ENCODE measurements around the gene MGAT4A. TPM values are rescaled to one million over a fixed set of nuclear protein-coding genes. Genes with fewer than 3 reads are reported as not detected.

MGAT4A gene
- total RNA-seq, 8 experiments from 2014 or later, result 0.87 to 52.7 (median 14.8) TPM

DNA sequence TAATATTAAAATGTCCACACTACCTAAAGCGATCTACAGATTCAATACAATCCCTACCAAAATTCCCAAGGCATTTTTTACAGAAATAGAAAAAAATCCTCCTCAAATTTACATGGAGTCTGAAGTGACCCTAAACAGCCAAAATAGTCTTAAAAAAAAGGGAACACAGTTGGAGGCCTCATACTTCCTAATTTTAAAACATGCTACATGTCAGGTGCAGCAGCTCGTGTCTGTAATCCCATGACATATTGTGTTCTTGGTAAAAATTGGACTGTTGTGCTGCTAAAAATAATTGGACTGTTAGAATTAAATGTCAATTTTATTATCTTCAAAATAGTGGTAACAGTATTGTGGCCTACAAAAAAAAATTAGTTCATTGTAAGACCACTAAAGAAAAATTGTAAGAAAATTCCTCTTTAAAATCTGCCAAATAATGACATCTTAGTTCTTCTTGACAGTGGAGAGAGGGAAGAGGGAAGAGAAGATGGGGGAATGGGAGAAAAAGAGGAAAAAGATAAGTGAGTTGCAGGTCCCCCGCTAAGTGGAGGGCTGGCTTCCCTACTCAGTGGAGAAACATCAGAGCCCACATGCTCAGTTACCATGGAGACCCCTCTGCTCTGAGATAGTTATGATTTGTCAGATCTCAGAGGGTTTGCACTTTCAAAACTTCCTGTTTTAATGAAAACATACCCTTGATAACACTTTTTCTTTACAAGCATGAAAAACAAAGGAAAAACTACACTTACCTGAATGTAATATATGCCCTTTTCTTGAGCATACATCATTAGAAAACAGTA lies 76.0 kb downstream of the MGAT4A start:
- in situ Hi-C loops (cut with MboI; ENCODE audit: low pct_unique_long_range_greater_than_20kb in 2 of 9, low sequenced_read_pairs in 9 of 9, unreplicated experiment in 9 of 9), result loop anchor here in 7 of 9 experiments (5.0 to 25.0 kb wide), 2 partner anchors 182 kb away; no protein-coding TSS in a partner anchor
- ATAC-seq (replicated peaks in 6 of 8), result no peak
- Histone ChIP-seq H3K4me3 (no peak overlapping the region), H3K4me1 (replicated peaks in 1 of 2) (no peaks in the 10 kb centered on the region), H3K27ac (no peak overlapping the region)
- 83 to 100% (median 96%) methylated on average over 1 to 3 of the region's 3 CpGs for WGBS, 10 experiments

DNA sequence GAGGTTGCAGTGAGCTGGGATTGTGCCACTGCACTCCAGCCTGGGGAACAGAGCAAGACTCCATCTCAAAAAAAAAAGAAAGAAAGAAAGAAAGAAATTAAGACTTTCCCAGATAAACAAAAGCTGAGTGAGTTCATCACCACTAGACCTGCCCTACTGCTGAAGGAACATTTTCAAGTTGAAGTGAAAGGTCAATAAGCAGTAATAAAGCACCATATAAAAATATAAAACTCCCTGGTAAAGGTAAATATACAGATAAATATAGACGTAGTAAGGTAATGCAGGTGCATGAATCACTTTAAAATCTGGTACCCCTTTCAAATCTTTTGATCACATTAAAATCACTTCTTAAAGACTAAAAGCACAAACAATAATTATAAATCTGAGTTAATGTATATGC lies 79.9 kb downstream of the MGAT4A start:
- WGBS, 10 experiments, result 13 to 100% (median 79%) methylated on average over 1 of the region's 1 CpG; no CpG with 5 or more reads in 3 of the 10 experiments
- no peak for ATAC-seq (replicated peaks in 6 of 8)
- Histone ChIP-seq H3K4me1 (replicated peaks in 1 of 2) (peaks cover 0 to 3% of the 10 kb centered on the region in 2 donors), H3K27ac (no peak overlapping the region), H3K4me3 (no peak overlapping the region)
- in situ Hi-C loops (cut with MboI; ENCODE audit: low pct_unique_long_range_greater_than_20kb in 2 of 9, low sequenced_read_pairs in 9 of 9, unreplicated experiment in 9 of 9), result loop anchor here in 7 of 9 experiments (5.0 to 25.0 kb wide), 2 partner anchors 186 kb away; no protein-coding TSS in a partner anchor

DNA sequence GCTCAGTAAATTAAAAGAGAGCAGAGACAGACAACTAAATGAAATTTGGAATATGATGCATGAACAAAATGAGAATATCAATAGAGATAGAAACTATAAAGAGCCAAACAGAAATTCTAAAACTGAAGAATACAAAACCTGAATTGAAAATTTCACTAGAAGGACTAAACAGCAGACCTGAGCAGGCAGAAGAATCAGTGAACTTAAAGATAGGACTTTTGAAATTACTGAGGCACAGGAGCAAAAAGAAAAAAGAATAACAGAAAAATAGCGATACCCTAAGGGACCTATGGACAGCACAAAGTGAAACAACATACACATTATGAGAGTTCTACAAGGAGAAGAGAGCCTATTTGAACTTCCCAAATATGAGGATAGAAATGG lies 80.9 kb downstream of the MGAT4A start:
- ATAC-seq (replicated peaks in 6 of 8), result no peak
- in situ Hi-C loops (cut with MboI; ENCODE audit: low pct_unique_long_range_greater_than_20kb in 2 of 9, low sequenced_read_pairs in 9 of 9, unreplicated experiment in 9 of 9), result loop anchor here (5.0 to 25.0 kb wide), 5 partner anchors 185 to 415 kb away; no protein-coding TSS in a partner anchor
- Histone ChIP-seq H3K27ac (no peak overlapping the region), H3K4me1 (replicated peaks in 1 of 2) (peaks cover 0 to 3% of the 10 kb centered on the region in 2 donors), H3K4me3 (no peak overlapping the region)
- WGBS, 10 experiments, result 0 to 100% (median 89%) methylated on average over 1 of the region's 1 CpG; no CpG with 5 or more reads in 1 of the 10 experiments

DNA sequence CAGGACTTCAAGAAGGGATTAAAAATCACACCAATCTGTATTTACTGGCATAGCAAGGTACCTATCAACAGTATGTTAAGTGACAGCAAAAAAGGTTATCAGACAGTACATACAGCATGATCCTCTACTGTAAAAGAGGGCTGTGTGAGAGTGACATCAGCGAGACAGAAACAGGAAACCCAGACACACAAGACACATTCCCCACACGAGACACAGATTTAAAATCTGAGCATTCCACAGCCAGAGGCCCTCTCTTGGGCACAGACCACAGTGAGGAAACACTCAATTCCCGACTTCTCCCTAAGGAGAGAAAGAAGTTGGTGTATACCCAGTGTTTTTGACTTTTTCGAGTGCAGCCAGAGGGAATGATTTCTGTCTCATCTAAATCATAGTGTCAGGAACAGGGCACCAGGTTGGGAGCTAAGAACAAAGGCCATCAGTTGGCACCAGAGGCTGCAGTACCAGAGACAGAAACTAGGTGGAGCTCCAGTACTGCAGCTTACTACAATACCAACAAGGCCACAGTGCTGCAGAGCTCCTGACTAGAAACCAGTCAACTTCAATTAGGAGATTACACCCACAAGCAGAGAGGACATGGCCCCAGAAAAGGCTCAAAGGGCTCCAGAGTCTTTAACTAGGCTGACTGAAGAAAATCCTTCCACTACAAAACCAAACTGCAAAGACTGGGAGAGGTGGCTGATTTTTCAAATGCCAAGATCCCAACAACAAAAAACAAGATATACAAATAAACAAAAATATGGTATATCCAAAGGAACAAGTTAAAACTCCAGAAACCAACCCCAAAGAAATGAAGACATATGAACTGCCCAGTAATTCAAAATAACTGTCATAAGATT lies 81.6 kb downstream of the MGAT4A start:
- peak; percentile 80 to 98 (median 92) for ATAC-seq (replicated peaks in 6 of 8)
- Histone ChIP-seq H3K4me3 (no peak overlapping the region), H3K27ac (no peak overlapping the region), H3K4me1 (replicated peaks in 1 of 2) (peaks cover 0 to 3% of the 10 kb centered on the region in 2 donors)
- in situ Hi-C loops (cut with MboI; ENCODE audit: low pct_unique_long_range_greater_than_20kb in 2 of 9, low sequenced_read_pairs in 9 of 9, unreplicated experiment in 9 of 9), result loop anchor here in 5 of 9 experiments (10.0 to 25.0 kb wide), 3 partner anchors 185 to 415 kb away; no protein-coding TSS in a partner anchor
- 0 to 63% (median 33%) methylated on average over 1 to 4 of the region's 4 CpGs; no CpG with 5 or more reads in 1 of the 10 experiments for WGBS, 10 experiments

DNA sequence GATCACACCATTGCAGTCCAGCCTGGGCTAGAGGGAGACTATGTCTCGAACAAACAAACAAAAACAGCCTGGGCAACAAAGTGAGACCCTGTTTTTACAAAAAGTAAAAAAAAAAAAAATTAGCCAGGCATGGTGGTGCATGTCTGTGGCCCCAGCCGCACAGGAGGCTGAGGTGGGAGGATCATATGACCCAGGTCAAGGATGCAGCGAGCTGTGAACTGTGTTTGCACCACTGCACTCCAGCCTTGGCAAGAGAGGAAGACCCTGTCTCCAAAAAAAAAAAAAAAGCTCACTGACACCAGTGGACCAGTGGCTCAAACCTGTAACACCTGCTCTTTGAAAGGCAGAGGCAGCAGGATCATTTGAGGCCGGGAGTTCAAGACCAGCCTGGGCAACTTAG lies 82.5 kb downstream of the MGAT4A start:
- no peak for ATAC-seq (replicated peaks in 6 of 8)
- Histone ChIP-seq H3K27ac (no peak overlapping the region), H3K4me1 (replicated peaks in 1 of 2) (peaks cover 0 to 3% of the 10 kb centered on the region in 2 donors), H3K4me3 (no peak overlapping the region)
- 42 to 100% (median 94%) methylated on average over 1 to 4 of the region's 4 CpGs; no CpG with 5 or more reads in 2 of the 10 experiments for WGBS, 10 experiments
- in situ Hi-C loops (cut with MboI; ENCODE audit: low pct_unique_long_range_greater_than_20kb in 2 of 9, low sequenced_read_pairs in 9 of 9, unreplicated experiment in 9 of 9), result loop anchor here in 5 of 9 experiments (10.0 to 25.0 kb wide), 3 partner anchors 186 to 416 kb away; no protein-coding TSS in a partner anchor

DNA sequence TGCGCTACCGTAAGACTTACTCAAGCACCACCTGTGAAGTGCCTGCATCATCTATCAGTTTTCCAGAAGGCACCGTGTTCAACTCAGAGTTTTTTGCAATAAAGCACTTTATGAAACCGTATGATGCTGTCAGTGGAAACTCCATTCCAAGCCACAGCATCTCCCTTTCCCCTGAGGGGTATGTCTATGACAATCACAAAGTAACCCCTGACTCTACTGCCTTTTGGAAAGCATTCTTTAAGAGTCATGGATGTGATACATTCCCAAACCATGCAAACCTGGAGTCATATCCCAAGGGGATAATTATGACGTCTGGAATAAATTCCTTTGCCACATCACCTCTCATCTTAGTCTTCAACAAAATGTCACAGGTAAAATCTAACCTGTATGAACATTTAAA lies 83.3 kb downstream of the MGAT4A start:
- H3K4me1 ChIP-seq (replicated peaks in 1 of 2), result peaks cover 0 to 3% of the 10 kb centered on the region in 2 donors
- no peak for ATAC-seq (replicated peaks in 6 of 8)
- 17 to 100% (median 77%) methylated on average over 1 to 5 of the region's 5 CpGs; no CpG with 5 or more reads in 2 of the 10 experiments for WGBS, 10 experiments
- in situ Hi-C loops (cut with MboI; ENCODE audit: low pct_unique_long_range_greater_than_20kb in 2 of 9, low sequenced_read_pairs in 9 of 9, unreplicated experiment in 9 of 9), result loop anchor here in 5 of 9 experiments (10.0 to 25.0 kb wide), 3 partner anchors 187 to 417 kb away; no protein-coding TSS in a partner anchor
- no peak overlapping the region for H3K4me3 ChIP-seq
- H3K27ac ChIP-seq, result no peak overlapping the region

DNA sequence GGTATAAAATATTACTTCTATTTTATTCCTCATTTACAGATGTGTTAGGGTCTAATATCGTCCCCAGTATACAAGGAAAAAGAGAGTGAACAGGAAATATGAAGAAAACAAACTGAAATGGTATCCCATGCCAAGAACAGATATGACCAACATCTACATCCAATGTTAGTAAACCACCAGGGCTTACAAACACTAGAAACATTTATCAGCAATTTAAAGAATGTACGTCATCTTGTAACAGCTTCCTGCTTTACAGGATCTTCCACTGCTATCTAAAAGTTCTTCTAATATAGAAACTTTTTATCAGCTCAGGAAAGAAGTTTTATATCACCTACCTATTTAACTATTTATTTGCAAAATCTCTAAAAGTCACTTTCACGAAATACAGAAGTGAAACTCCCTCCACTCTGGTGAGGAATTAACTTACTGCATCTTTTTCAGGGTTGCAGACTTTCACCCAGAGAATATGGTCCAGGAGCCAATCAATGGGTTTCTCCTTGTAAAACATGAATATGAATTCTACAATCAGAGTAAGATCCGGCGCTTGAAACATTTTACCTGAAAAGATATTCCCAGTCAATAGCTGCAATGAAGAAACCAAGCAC lies 87.3 kb downstream of the MGAT4A start:
- ATAC-seq (replicated peaks in 6 of 8), result no peak
- in situ Hi-C loops (cut with MboI; ENCODE audit: low pct_unique_long_range_greater_than_20kb in 2 of 9, low sequenced_read_pairs in 9 of 9, unreplicated experiment in 9 of 9), result loop anchor here in 5 of 9 experiments (10.0 to 25.0 kb wide), 3 partner anchors 191 to 421 kb away; no protein-coding TSS in a partner anchor
- Histone ChIP-seq H3K27ac (no peak overlapping the region), H3K4me1 (replicated peaks in 1 of 2) (no peaks in the 10 kb centered on the region), H3K4me3 (no peak overlapping the region)
- 58 to 100% (median 79%) methylated on average over 4 to 5 of the region's 5 CpGs; no CpG with 5 or more reads in 2 of the 10 experiments for whole genome bisulfite sequencing, 10 experiments

DNA sequence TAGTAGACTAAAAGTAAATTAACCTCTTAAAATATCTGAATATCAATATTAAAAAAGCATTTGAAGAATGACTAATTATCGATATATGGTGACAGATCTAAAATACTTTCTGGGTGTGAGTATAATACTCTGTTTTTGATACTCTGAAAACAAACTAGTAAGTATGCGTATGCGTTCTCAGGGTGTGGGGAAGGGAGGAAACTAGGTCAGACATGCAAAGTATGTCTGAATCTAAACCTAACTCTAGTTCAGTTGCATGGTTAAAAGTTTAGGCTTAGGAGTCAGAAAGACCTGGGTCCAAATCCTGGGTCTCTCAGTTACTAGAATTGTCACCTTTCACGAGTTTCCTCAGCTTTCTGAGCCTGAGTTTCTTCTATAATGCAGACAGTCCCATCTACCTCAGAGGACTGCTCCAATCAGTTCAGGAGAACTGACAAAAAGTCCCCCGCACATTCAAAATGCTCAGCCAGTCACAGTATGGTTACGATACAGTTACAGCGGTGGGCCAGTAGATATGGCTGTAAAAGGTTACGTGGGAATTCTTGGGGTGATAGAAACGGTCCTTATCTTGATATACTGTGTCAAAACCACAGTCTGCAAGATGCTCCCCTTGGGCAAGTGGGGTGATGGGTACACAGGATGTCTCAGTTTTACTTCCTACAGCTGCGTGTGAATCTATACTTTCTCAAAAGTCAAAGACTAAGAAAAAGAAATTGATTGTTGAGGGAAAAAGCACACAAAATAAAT lies 93.4 kb downstream of the MGAT4A start:
- ATAC-seq (replicated peaks in 6 of 8), result peak in 2 of 8 experiments; percentile 14 to 37
- H3K4me3 ChIP-seq, result no peak overlapping the region
- in situ Hi-C loops (cut with MboI; ENCODE audit: low pct_unique_long_range_greater_than_20kb in 2 of 9, low sequenced_read_pairs in 9 of 9, unreplicated experiment in 9 of 9), result loop anchor here in 4 of 9 experiments (25.0 kb wide), 1 partner anchor 425 kb away; no protein-coding TSS in a partner anchor
- H3K4me1 ChIP-seq (replicated peaks in 1 of 2), result no peaks in the 10 kb centered on the region
- 29 to 93% (median 82%) methylated on average over 1 to 10 of the region's 10 CpGs for WGBS, 10 experiments
- no peak overlapping the region for H3K27ac ChIP-seq

DNA sequence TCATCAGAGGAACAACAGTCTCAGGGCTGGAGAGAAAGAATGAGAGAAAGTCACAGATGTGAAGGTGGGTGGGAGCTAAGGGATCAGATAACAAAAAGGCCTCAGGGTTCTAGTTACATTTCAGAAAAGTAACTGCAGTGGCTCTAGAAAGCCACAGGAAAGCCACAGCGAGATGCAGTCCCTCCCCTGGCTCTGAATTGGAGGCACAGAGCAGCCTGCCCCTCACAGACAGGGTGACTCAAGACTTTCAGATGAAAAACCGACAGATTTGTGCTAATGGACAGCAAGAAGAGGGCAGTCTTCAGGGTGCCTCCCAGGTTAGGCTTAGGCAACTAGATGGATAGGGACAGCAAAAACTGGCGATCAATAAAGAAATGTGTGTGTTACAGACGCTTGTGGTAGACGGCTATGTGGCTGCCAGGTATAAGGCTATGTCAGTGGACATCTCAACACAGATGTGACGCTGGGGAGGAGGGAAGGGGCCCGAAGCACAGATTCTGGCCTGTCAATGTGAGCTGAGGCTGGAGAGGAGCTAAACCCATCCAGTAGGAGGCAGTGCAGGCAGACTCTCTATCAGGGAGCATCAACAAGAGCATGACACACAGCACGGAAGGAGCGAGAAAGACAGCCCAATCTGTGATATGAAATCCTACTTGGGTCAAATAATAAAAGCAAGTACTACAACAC lies 96.4 kb downstream of the MGAT4A start:
- Histone ChIP-seq H3K4me3 (no peak overlapping the region), H3K4me1 (replicated peaks in 1 of 2) (no peaks in the 10 kb centered on the region), H3K27ac (no peak overlapping the region)
- in situ Hi-C loops (cut with MboI; ENCODE audit: low pct_unique_long_range_greater_than_20kb in 2 of 9, low sequenced_read_pairs in 9 of 9, unreplicated experiment in 9 of 9), result loop anchor here in 4 of 9 experiments (25.0 kb wide), 1 partner anchor 428 kb away; no protein-coding TSS in a partner anchor
- WGBS, 10 experiments, result 44 to 100% (median 78%) methylated on average over 1 to 6 of the region's 9 CpGs; no CpG with 5 or more reads in 2 of the 10 experiments
- ATAC-seq (replicated peaks in 6 of 8), result peak in 3 of 8 experiments; percentile 61 to 87 (median 86)

DNA sequence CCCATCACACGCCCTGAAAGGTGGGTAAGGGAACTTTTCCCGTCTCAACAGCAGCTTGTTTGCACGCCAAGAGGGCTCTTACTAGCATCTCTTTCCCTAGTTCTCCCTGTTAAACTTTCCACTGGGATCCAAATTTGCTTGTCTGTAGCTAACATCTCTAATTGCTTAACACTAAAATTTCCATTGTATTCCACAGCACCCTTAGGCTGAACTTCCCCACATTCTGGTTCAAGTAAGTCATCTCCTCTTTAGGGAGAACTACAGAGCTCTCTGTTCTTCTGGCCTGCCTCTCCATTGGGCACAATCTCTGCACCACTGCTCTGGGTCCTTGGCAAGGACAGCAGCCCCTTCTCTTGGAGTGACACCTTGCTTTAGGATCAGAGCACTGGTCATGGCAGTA lies 98.6 kb downstream of the MGAT4A start:
- WGBS, 10 experiments, result 33 to 100% (median 82%) methylated on average over 1 to 3 of the region's 3 CpGs; no CpG with 5 or more reads in 5 of the 10 experiments
- in situ Hi-C loops (cut with MboI; ENCODE audit: low pct_unique_long_range_greater_than_20kb in 2 of 9, low sequenced_read_pairs in 9 of 9, unreplicated experiment in 9 of 9), result loop anchor here in 4 of 9 experiments (25.0 kb wide), 1 partner anchor 430 kb away; no protein-coding TSS in a partner anchor
- no peak overlapping the region for H3K27ac ChIP-seq
- no peak for ATAC-seq (replicated peaks in 6 of 8)
- H3K4me1 ChIP-seq (replicated peaks in 1 of 2), result no peaks in the 10 kb centered on the region
- H3K4me3 ChIP-seq, result no peak overlapping the region

DNA sequence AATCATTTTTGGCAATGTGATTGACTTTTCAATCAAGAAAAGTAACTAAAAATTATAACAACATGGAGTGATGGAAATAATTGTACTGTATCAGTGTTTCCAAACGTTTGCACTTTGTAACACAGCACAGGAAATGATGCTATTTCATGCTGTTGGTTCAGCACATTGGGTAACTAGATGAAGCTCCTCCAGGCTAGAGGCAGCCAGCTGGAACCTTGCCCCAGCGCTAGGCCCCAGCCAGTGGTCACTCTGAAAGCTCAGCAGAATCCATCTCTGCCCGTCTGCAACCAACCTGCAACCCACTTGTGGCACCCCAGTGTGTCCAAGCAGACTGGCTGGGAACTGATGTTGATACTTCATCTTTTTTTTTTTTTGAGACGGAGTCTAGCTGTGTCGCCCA lies 107.3 kb downstream of the MGAT4A start:
- Histone ChIP-seq H3K27ac (no peak overlapping the region), H3K4me1 (replicated peaks in 1 of 2) (no peaks in the 10 kb centered on the region), H3K4me3 (no peak overlapping the region)
- in situ Hi-C loops (cut with MboI; ENCODE audit: low pct_unique_long_range_greater_than_20kb in 2 of 9, low sequenced_read_pairs in 9 of 9, unreplicated experiment in 9 of 9), result no loop called here
- ATAC-seq (replicated peaks in 6 of 8), result peak in 1 of 8 experiments; percentile 37
- 0 to 75% (median 50%) methylated on average over 1 to 3 of the region's 5 CpGs; no CpG with 5 or more reads in 3 of the 10 experiments for WGBS, 10 experiments
